OCI-M2 (cell line): ENCODE measurements around the gene TAF3.
"Not testable (repeated sequence)": the region's sequence is repeated elsewhere in the genome, so short reads cannot be mapped to it uniquely, and the experiment has no call there.

Experiments
- DNase-seq: peaks from one replicate; lab custom pipeline; 2025; ENCODE audit not compliant: unreplicated experiment; lab: John Stamatoyannopoulos, UW

Gene TAF3

DNA sequence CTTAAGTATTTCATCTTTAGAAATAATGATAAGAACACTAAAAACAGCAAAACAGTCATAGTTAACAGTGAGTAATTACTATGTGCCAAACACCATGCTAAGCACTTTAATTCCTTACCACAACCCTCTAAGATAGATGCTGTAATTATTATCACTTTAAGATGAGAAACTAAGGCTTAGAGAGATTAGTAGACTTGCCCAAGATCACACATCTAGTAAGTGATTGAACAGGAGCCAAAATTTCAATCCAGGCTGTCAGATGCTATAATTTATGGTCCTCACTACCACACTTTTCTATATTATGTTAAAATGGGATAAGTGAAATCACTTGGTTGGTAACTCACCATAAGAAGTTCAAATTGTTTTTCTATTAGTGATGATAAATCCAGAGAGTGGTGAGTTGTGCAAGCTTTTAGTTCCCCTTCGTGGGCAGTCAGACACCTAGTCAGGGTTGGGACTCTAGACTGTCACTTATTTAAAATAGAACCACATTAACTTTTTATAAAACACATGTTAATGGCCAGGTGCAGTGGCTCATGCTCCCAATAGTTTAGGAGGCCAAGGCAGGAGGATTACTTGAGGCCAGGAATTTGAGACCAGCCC lies 150.3 kb downstream of the TAF3 start:
- DNase-seq = no peak

DNA sequence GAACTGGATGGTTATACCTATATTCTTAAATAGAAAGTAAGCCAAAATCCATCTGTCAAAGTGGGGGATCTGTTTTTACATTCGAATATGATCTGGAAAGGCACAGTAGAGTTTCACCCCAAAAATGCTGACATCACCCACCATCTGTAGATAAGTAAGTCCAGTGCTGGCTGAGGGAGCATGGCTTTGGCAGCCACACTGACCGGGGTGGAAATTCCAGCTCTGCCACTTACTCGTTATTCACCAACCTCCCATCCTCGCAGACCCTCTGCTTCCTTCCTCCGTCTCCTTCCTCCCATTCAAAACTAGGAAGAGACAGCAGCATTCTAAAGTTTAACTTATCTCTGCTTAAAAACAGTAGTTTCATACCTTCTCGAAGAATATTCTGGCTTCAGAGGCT lies 151.3 kb downstream of the TAF3 start:
- no peak for DNase-seq

DNA sequence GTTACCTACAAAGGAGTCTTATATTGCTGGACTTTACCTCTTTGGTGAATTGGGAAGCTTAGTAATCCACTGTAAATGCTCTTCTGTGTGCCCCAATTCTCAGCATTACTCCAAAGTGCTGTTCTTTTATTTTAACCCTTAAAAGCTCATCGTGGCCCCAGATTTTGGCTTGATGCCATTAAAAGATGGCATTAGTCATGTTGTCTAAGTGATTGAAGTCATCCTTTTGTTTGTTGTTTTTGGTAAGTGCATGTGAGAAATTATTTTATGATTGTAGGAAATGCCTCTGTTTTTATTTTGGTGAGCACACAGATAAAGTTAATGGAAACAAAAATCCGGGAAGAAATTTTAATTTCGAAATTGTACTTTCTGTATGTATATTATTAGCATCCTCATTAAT lies 153.6 kb downstream of the TAF3 start:
- DNase-seq = no peak

DNA sequence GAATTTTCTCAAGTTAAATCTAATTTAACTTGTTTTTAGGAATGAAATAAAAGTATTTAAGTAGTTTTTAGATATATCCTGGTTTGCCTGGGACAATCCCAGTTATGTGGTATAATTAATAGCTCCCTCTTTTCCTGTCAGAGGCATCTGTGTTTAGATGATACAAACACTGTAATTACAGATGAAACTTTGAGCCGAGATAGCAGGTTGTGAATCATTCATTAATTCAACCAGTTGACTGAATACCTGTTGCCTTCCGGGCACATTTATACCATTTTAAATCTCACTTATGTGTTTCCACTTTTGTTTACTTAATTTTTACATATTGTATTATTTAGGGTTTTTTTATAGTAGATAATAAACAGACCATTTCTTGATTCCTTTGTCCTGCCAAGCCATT lies 154.1 kb downstream of the TAF3 start:
- no peak for DNase-seq

DNA sequence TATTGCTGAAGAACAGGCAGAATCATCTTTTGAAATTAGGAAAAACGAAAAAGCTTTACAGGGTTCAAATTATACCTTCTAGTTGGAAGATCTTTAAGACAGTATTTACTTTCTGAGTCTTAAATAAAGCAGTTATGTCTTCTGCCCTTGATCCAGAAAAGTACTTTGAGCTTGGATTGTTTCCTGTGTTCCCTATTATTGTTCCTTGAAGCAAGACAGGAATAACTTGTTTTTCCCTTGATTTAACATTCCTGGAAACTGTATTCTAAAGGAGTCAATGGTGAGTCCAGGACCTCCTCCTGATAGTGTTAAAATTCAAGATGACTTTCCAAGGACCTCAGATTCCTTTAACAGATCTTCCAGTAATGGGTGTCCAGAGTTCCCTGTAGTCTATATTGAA lies 161.9 kb downstream of the TAF3 start:
- DNase-seq = no peak

DNA sequence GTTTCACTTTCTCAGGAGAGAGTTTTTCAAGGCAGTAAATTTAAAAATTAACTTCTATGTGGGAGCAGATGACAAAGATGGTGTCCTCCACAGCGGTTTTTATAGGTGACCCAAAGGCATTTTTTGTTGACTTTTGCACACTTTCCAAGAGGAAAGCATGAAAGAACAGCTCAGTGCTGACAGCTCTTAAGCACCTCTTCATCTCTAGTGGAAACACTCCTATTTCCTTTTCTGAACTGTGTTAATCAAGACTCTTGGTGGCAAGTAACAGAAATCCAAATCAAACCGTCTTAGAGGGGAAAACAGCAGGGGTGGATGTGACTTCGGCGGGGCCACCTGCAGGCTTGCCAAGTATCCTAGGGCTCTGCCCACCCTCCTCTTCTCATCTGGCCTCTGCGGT lies 164.4 kb downstream of the TAF3 start:
- DNase-seq = no peak

DNA sequence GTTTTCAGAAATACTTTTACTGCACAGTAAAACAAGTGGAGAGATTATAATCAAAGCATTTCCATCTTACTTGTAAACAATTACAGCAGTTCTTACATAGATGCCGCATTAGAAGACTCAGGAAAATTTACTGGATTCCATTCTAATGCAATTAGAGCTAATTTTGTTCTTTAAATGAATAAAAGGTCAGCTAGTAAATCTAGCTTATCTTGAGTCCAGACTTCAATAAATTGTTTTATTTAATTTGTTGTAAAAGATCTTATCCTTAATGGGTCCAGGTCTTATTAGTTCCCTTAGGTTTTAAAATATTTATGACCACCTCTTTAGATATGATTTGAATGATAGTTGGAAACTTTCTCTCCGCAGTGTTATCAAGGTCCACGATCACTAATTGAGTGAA lies 166.0 kb downstream of the TAF3 start:
- no peak for DNase-seq

DNA sequence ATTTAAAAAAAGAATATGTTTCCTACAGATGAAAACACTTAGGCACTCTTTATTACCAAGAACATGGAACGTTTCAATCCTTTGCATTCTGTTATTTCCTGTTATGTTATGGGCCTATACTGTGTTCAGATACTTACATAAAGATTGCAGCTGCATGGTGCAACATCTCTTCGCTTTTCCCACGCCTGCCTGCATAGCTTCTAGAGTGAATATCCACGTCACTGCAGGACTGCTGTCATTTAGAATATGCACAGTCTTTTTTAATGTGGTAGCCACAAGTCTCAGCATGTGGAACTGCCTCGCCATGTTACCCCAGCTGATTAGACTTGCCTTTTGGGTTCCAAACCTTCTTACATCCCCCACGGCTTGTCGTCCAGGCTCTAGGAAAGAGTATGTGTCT lies 166.6 kb downstream of the TAF3 start:
- no peak for DNase-seq

DNA sequence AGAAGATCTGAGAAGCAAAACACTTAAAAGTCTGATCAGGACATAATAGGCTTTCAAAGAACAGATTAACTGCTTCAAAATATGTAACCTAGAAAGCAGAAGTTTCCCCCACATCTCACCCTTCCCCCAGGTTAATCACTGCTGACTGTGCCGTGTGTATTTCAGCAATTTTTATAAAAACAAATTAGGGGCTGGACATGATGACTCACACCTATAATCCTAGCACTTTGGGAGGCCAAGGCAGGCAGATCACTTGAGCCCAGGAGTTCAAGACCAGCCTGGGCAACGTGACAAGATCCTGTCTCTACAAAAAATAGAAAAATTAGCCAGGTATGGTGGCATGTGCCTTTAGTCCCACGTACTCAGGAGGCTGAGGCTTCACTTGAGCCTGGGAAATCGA lies 168.5 kb downstream of the TAF3 start:
- DNase-seq = no peak

DNA sequence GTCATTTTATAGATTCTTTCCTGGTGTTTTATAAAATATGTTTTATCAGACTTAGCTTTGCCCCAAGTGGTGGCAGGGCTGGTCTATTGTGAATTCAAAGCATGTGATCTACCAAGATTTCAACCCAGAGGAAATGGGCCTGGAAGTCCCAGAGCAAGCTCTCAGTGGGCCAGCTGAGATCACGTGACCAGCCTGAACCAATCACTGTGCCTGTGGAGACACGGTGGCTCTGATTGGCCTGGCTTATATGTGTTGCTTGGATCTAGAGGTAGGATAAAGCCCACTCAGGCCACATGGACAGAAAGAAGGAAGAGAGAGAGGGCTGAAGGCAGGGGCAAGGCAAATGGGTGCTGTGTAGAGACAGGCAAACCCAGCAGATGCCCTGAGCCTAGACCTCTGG lies 170.7 kb downstream of the TAF3 start:
- no peak for DNase-seq

DNA sequence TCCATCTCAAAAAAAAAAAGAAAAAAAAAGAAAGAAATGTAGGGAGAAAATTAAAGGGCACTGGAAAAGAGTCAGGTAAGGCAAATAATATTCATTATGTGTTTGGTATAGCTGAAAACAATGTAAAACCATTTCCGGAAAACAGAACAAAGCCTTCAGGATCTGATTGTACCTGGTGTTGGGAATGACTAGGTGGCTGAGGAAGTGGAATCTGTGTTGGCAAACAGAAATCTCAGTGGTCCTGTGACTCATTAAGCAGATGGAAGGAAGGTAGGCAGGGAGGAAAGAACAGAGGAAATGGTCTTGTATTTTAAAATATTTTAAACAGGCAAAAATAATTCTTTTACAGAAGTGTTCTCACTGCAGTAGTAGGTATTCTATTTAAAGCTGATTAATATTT lies 180.5 kb downstream of the TAF3 start:
- no peak for DNase-seq

DNA sequence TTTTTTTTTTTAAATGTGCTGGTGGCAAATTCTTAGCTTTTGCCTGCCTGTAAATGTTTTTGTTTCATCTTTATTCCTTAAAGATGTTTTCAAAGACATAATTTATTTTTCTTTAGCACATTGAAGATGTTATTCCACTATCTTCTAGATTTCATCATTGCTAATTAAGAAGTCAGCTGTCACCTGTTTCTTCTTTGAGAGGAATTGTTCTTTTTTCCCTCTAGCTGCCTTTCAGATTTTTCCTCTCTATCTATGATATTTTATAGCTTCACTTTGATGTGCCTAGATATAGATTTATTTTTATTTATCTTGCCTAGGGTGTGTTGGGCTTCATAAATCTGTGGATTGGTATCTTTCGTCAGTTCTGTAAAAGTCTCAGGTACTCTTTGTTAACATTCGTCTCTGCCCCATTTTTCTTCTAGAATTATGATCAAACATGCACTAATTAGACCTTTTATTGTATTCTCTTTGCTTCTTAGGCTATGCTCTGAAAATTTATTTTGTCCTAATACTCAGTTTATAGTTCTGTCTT lies 186.2 kb downstream of the TAF3 start:
- DNase-seq = no peak

DNA sequence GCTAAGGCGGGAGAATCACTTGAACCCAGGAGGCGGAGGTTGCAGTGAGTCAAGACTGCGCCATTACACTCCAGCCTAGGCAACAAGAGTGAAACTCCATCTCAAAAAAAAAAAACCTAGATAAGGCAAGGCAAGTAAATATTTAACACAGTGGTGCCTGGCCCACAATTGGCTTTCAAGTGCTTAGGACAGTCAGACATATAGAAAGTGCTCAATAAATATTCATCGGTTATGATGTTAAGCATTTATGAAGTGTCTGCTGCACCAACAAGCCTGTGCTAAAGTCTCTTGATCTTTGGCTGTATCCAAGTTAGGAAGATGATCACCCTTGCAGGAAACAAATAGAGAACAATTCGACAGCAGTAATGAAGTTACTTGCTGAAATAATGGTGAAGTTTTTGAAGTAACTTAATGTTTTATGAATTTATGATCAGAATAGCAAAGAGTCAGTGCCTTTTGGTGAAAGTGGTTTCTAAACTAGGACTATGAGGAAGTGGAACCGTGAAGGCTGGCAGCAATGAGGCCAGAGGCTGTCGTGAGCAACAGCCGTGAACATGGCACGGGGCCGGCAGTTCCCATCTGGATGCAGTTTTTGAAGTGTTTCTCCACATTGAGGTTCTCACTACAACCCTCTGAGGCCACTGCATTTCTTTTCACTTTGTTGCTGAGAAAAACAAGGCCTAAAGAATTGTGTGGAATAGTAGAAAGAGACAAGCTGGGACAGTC lies 188.1 kb downstream of the TAF3 start:
- DNase-seq = no peak

DNA sequence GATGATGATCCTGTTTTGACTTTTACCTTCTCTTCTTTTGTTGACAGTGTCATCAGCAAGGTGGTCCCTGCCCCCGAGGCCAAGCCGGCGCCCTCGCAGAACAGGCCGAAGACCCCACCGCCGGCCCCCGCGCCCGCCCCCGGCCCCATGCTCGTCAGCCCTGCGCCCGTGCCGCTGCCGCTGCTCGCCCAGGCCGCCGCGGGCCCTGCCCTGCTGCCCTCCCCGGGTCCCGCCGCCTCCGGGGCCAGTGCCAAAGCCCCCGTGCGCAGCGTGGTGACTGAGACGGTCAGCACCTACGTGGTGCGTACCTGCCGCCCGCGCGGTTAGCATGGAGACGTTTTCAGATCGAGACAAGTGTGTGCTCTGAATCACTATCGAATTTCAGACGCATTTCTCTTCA lies 190.7 kb downstream of the TAF3 start:
- DNase-seq = no peak

DNA sequence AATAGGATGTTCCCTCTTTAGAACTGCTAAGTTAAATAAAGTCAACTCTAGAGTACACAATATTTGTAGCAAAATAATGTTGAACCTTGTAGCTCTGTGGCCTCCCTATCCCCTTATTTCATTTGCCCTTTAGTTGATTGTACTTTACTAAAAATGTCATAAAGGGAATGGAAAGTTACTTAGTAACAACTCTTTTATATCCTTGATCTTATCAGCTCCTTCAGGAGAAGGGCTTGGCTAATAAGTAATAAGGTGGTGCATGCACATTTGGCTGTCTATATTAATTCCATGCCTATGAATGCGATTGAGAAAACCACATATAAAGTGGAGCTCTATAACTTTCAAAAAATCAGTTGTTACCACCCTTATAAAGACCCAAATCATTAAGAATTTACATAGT lies 194.7 kb downstream of the TAF3 start:
- DNase-seq = no peak

DNA sequence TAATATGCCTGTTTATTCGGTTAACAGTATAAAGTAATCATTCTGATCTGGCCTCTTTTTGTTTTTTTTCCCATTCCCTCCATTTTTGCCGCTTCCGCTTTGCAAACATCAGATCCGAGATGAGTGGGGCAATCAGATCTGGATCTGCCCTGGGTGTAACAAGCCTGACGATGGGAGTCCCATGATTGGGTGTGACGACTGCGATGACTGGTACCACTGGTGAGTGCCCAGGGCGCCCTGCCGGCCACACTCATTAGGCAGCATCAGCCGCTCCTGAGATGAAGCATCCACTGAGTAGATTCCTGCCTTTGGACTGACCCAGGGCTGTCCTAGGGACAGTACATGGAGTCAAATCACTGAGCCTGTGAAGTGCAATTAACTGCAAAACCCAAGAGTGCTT lies 195.3 kb downstream of the TAF3 start:
- no peak for DNase-seq

DNA sequence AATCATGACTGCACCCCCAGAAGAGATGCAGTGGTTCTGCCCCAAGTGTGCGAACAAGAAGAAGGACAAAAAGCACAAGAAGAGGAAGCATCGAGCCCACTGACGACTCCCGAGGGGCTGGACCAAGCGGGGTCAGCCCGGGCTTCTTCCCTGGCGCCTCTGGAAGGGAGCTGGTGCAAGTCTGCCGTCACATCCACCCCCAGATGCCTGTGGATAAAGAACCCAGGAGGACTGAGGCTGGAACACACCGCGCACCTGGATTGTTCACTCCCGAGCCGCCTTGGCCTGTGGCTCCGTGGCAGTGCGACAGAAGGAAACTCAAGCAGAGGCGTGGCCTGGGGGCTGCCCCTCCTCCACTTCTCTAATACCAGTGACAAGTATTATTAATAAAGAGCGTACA lies 196.3 kb downstream of the TAF3 start:
- DNase-seq = no peak

DNA sequence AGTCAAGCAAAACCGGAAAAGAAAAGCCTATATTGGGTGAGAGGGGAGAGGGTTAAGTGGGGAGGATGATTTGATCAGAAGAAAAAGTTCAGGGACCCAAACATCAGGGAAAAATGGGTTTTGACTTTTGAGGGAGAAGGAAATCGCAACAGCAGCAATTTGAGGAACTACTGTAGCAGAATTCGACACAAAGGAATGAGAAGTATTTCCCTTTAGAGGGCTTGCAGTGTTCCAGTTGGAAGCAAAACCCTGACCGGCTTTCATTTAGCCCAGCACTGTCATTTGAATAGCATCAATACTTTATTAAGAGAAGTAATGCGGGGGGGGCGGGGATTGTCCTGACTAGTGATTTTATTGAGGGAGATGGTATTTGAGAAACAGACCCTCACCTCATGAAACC lies 199.0 kb downstream of the TAF3 start:
- no peak for DNase-seq

DNA sequence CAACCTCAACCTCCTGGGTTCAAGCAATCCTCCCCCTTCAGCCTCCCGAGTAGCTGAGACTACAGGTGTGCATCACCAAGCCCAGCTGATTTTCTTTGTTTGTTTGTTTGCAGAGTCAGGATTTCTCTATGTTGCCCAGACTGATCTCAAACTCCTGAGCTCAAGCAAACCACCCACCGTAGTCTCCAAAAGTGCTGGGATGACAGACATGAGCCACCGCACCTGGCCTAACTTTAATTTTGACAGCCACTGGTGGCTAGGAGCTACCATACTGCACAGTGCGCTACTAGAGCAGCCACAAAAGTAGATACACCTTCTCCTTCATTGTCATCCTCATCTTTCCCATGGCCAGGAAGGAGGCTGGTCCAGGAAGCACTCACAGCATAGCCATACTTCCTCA lies 205.0 kb downstream of the TAF3 start:
- no peak for DNase-seq

DNA sequence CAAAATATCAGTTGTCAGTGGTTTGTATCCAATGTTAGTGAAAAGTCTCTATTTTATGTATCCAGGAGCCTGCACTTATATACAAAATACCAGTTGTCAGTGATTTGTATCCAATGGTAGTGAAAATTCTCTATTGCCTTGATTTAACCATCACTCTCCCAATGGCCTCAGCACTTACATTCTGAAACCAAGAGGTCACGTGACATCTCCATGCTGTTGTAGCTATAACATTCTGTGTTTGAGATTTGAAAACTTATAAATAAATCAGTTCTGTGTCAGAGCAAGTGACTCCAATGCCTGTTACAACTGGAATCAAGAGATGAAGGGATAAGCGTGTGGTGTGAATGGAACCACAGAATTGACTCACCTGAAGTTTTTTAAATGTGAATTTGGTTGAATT lies 205.5 kb downstream of the TAF3 start:
- DNase-seq = no peak

DNA sequence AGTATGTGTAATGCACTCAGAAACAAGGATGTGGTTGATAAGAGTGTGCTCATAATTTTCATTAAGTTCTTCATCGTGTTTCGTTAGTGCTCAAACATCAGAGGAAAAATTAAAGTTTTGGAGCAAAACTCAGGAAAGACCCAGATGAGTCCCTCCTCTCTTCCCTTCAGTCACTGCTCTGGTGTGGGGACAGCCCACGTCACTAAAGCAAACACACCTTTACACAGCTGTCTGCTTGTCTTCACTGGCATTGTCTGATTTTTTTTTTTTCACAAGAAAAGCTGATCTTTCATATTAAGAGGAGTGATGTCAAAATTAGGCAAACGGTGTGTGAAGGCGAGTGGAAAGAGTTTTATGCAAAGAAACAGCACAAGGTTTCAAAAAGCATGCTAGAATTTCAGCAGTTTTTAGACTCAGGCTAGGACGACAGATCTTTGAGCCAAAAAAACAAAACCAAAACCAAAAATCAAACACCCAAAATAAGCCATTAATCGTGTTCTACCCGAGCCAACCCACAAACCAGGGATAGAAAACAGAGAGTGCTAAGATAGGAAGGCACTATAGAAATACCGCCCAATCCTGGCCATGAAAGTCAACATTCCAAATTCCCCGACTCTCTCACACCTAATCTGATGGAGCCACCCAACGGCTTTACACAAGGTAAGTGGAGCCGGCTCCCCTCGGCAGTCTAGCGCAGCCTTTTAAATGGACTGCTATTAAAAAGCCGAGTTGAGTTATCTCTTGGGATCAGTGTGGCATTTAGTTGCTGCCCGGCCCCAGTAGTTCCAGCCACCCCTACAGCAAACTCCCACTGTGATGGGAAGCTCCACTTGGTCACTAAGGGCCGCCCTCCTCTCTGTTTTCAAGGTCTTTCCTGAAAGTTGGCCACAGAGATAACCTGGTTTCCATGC lies 208.3 kb downstream of the TAF3 start:
- no peak for DNase-seq

DNA sequence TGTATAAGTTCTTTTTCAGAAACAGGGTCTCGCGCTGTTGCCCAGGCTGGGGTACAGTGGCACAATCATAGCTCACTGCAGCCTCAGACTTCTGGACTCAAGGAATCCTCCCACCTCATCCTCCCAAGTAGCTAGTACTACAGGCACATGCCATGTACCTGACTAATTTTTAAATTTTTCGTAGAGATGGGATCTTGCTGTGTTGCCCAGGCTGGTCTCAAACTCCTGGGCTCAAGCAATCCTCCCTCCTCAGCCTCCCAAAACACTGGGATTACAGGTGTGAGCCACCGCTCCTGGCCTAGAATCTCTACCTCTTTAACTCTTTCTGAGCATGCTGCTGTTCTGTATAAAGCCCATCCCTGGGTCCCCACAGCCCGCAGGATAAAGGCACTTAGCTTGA lies 212.9 kb downstream of the TAF3 start:
- DNase-seq = not testable (repeated sequence)
